NT2/D1 (cell line): ENCODE measurements around the gene NPAS2.
A peak's percentile ranks its signal among the peaks of the same experiment; 100 is the strongest.

Experiments
- DNase-seq: peaks from one replicate; pipeline ENCODE4 v3.0.0-alpha.2; 2011; ENCODE audit warnings: low read depth, low spot score
- H3K27me3 ChIP-seq: 2 replicates; pipeline ENCODE4 v1.6.0; 2011; ENCODE audit warnings: mild to moderate bottlenecking; ENCODE audit not compliant: insufficient read length, insufficient read depth
- H3K36me3 ChIP-seq: 2 replicates; pipeline ENCODE4 v1.6.1; 2011; ENCODE audit warnings: mild to moderate bottlenecking, low read length, mixed read lengths; ENCODE audit not compliant: insufficient read depth, insufficient read length
- H3K4me1 ChIP-seq: 2 replicates; pipeline ENCODE4 v1.5.1; 2011; ENCODE audit not compliant: insufficient read depth, insufficient read length
- H3K4me3 ChIP-seq: 2 replicates; pipeline ENCODE4 v1.5.1; 2011; ENCODE audit warnings: low read depth; ENCODE audit not compliant: insufficient read length
- H3K9ac ChIP-seq: 2 replicates; pipeline ENCODE4 v1.6.0; 2011; ENCODE audit warnings: low read depth; ENCODE audit not compliant: insufficient read length
- H3K9me3 ChIP-seq: 2 replicates; pipeline ENCODE4 v1.5.1; 2011; ENCODE audit warnings: mild to moderate bottlenecking, low read length; ENCODE audit not compliant: insufficient read depth
- SUZ12 ChIP-seq: IDR thresholded peaks from 2 replicates; pipeline ENCODE4 v1.6.1; 2011; ENCODE audit not compliant: insufficient read length, insufficient read depth; ENCODE audit errors: extremely low read depth
- YY1 ChIP-seq: IDR thresholded peaks from 2 replicates; pipeline ENCODE4 v1.6.1; 2011; ENCODE audit not compliant: insufficient read length, insufficient read depth
- ZNF274 ChIP-seq: IDR thresholded peaks from 2 replicates; pipeline ENCODE4 v1.6.1; 2011; ENCODE audit warnings: mild to moderate bottlenecking, low read depth, low read length

The NPAS2 gene

DNA sequence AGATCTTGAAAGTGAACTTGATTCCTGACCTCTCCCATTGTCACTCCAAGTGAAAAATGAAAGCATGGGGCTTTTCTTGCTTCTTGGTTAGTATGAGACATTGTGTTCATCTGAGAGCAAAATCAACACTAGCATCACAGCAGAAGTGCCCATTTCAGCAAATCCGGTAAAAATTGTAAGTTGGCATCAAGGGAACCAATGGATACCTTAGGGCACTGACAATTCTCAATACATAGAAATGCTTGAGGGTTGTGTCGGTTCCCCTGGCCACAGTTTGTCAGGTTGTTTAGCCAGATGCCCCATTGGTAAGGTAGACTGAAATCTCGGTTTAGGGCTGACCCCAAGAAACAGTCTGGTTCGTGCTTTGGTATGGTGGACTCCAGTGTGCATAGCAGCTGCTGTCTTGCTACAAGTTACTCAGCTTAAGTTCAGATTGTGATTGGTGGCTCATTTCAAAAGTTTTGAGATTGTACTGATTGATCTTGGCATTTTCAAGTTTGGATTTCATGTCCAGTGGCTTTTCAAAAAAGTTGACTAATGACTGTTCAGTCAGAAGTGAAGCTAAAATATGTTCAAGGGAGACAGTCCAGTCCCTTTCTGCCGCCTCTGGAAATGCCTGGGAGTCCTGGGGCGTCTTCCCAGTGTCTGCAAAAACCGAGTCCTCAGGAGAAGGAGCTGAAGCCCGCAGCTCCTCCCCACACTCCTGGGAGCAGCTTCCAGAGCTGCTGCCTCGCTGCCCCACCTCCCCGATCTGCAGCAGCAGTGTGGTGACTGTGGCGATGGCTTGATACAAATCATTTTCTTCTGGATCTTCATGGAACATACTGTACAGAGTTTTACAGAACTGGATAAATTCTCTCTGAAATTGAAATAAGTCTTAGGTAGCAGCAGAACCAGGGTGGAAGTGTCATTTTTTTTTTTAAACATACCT, 187.7 kb downstream of the NPAS2 start:
- Histone ChIP-seq H3K36me3 (peaks cover 88% of the 10 kb centered on the region), H3K9ac (no peak overlapping the region), H3K4me3 (no peak overlapping the region), H3K9me3 (no peaks in the 10 kb centered on the region), H3K27me3 (no peaks in the 10 kb centered on the region), H3K4me1 (peaks cover 7% of the 10 kb centered on the region)
- TF ChIP-seq ZNF274 (no peak), YY1 (no peak), SUZ12 (no peak)
- no peak for DNase-seq

DNA sequence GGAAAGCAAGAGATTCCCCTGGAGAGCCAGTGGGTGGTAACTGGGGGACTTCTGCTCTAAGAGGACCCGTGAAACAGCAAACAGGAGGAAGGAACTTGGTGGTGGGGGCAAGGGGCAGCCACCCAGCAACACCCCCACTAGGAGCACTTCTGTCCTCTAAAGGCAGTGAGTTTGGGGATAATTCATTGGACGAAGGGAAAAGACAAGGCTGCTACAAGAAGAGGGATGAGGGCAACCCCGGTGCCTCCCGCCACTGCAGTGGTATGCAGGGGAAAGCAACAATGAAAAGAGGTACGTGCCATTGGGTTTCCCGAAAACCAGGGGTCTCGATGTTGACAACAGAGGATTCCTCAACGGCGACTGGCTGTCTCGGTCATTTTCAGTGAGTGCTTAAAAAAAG, 191.2 kb downstream of the NPAS2 start:
- H3K36me3 ChIP-seq = peaks cover 77% of the 10 kb centered on the region
- TF ChIP-seq ZNF274 = no peak
- TF ChIP-seq SUZ12 = no peak
- TF ChIP-seq YY1 = no peak
- no peak overlapping the region for H3K4me3 ChIP-seq

DNA sequence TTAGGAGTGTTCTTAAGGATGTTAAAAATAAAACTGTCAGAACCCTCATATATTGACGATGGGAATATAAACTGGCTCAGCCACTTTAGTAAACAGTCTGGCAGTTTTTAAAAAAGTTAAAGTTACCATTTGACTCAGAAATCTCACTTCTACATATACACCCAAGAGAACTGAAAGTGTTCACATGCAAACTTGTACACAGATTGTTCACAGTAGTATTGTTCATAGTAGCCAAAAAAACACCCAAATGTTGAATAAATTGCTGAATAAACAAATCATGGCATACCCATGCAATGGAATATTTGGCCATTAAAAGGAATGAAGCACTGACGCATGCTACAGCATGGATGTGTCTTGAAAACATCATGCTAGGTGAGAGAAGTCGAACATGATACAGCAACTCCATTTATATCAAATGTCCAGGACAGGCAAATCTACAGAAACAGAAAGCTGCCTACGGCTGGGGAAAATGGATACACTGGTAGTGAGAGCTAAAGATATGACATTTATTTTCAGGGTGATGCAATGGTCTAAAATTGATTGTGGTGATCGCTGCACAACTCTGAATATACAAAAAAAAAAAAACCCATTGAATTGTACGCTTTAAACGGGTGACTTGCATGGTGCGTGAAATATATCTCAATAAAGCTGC, 192.2 kb downstream of the NPAS2 start:
- no peak overlapping the region for H3K4me3 ChIP-seq
- no peak overlapping the region for H3K9ac ChIP-seq
- no peak for DNase-seq
- no peaks in the 10 kb centered on the region for H3K9me3 ChIP-seq
- no peak for TF ChIP-seq SUZ12
- TF ChIP-seq YY1 = no peak
- TF ChIP-seq ZNF274 = no peak
- H3K4me1 ChIP-seq = no peaks in the 10 kb centered on the region
- H3K27me3 ChIP-seq = no peaks in the 10 kb centered on the region
- peaks cover 69% of the 10 kb centered on the region for H3K36me3 ChIP-seq

More for the DNA sequence above, 191.2 kb downstream of the NPAS2 start:
- H3K9ac ChIP-seq = no peak overlapping the region
- H3K4me1 ChIP-seq = no peaks in the 10 kb centered on the region
- DNase-seq = no peak
- H3K9me3 ChIP-seq = no peaks in the 10 kb centered on the region
- H3K27me3 ChIP-seq = no peaks in the 10 kb centered on the region

DNA sequence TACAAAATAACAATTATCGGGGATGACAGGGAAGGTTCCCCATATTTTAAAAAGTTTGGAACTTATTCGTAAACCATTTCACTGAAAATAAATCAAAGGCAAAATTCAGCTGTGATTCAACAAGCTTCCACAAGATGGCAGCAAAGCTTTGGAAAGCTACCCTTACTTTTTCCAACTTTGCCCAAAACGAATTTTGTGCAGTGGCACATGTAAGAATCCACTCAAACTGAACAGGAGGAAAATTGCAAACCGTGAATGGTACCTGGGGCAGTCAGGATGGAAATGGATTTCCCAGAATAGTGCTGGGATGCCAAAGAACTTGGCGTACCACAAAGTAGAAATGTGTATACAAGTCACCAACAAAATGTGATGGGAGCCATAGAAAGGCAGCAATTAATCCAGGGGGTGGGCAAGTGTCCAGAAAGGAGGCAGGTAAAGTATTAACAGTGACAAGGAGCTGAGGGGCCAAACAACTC, 192.8 kb downstream of the NPAS2 start:
- no peak overlapping the region for H3K4me3 ChIP-seq
- TF ChIP-seq SUZ12 (no peak), ZNF274 (no peak), YY1 (no peak)
- no peak for DNase-seq
- peak overlapping the region; percentile 18 for H3K9ac ChIP-seq
- peaks cover 67% of the 10 kb centered on the region for H3K36me3 ChIP-seq
- no peaks in the 10 kb centered on the region for H3K4me1 ChIP-seq
- H3K27me3 ChIP-seq = no peaks in the 10 kb centered on the region
- H3K9me3 ChIP-seq = no peaks in the 10 kb centered on the region

DNA sequence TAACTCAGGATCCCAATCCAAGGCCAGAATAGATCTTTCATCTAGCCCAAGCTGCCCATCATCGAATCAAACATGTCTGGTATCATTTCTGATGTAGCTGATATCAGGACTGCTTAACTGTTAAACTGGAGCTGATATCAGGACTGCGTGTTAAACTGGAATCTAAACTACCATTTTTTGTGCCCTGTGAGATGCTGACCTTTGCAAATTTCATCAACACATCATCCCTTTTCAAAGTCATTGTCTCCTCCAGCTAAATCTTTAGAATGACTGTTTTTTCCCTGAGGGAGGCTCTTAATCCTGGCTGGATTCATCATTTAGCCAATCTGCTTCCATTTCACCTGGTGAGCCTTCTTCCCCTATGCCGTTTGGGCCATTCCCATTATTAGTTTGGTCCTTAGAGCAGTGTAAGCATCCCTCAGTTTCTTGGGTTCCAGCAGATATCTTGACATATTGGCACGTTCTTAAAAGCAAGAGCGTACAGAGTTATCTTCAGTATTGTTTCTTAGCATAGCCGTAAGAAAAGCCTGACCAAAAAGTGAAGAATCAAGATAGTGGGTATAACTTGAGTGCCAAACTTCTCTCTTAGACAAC, 194.4 kb downstream of the NPAS2 start:
- no peak for DNase-seq
- TF ChIP-seq ZNF274 (no peak), SUZ12 (no peak), YY1 (no peak)
- H3K27me3 ChIP-seq = no peaks in the 10 kb centered on the region
- H3K9me3 ChIP-seq = no peaks in the 10 kb centered on the region
- H3K4me3 ChIP-seq = no peak overlapping the region
- H3K9ac ChIP-seq = no peak overlapping the region
- H3K36me3 ChIP-seq = peaks cover 67% of the 10 kb centered on the region
- no peaks in the 10 kb centered on the region for H3K4me1 ChIP-seq

DNA sequence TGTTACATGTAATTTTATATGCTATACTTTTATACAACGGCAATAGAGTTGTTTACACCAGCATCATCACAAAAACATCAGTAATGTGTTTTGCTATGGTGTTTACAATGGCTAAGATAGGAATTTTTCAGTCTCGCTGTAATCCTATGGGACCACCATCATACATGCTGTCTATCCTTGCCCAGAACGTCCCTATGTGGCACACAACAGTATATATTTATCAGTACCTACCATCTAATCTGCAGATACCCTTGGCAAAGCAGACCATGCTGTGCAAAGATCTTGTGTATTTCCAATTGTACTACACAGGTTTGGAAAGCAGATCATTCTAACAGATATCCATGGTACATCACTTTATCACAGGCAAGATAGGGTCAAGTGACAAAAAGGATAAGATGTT, 197.4 kb downstream of the NPAS2 start:
- Histone ChIP-seq H3K4me3 (no peak overlapping the region), H3K36me3 (peaks cover 63% of the 10 kb centered on the region)
- no peak for TF ChIP-seq SUZ12
- TF ChIP-seq YY1 = no peak
- no peak for TF ChIP-seq ZNF274

More for the DNA sequence above, 197.4 kb downstream of the NPAS2 start:
- Histone ChIP-seq H3K27me3 (no peaks in the 10 kb centered on the region), H3K4me1 (no peaks in the 10 kb centered on the region), H3K9me3 (no peaks in the 10 kb centered on the region), H3K9ac (no peak overlapping the region)
- DNase-seq = no peak
